HG03103 (cell line): Measurements from ENCODE around the gene MMD.
"Not testable (repeated sequence)": the region's sequence is repeated elsewhere in the genome, so short reads cannot be mapped to it uniquely, and the experiment has no call there.

Source experiments
- ATAC-seq: cut with Tn5 transposase; IDR thresholded peaks from one replicate; pipeline ENCODE4 v1.9.1; 2021; ENCODE audit warnings: low read depth; ENCODE audit not compliant: unreplicated experiment

MMD gene

DNA sequence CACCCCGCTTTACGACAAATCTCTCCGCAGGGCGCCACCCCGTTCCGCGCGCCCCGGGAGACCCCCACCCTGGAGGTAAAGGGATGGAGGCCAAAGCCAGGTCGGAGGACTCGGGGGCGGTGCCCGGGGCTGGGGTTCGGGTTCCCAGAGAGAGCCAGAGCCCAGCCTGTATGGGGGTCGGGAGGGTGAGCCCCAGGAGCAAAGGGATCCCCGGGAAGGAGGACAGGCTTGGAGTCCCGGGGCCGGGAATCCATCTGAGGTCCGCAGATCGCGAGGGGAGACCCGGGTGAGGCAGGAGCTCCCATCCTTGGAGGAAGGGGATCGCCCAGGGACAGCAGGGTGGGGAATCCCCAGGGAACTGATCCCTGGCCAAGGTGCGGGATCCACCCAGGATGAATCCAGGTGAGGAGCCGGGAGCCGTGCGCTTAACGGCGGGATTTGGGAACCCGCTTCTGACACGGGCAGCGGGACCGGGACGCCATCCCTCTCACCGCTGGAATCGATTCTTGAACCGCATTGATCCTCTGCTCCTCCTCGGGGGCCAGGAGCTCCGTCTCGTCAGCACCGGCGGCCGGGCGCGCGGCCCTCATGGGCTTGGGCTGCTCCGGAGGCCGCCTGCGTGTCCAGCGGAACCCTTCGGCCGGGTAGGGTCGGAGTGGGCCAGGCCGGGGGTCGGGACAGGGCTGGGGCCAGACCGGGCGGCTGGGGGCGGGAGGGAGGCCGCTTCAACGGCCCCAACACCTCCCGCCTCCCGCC lies at the start of gene MMD:
TSS of gene MMD (minus strand) at position 657 of the 756 bp plus-strand sequence. CDS start at position 517, 140 bp downstream.
- ATAC-seq: peak; percentile 15

DNA sequence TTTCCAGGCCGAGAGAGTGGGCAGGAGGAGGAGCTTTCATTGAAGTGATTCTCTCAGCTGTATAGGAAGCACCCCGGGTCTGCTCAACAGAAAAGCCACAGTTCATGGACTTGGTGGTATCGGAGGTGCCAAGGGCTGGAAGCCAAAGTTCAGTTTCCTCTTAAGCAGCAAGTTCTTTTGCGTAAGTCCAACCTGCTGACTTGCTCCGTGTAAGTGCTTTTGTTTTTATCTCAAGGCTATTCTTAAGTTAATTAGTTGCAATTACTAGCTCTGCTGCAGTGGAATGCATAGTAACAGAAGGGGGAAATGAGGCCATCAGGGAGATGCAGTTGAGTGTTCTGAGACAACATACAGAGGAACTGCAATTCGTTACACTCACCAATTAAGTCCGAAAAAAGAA lies 45.0 kb upstream of the MMD start:
- ATAC-seq: no peak

GRCh38 chr17:55465771-55466170 lies 44.1 kb upstream of the MMD start:
- ATAC-seq: not testable (repeated sequence)

DNA sequence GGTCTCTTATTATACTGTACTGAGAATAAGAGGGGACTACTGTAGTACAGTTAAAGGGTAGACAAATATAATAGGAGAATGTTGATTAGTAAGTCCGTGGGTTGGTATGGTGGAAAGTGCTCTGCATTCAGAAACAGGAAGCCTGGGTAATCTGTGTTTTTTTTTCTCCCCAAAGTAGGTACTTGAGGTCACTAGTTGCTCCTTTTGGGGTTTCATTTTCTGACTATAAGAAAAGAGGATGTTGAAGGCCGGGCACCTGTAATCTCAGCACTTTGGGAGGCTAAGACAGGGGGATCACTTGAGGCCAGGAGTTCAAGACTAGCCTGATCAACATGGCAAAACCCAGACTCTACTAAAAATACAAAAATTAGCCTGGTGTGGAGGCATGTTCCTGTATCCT lies 42.0 kb upstream of the MMD start:
- peak; percentile 86 for ATAC-seq

GRCh38 chr17:55462711-55463110 lies 41.1 kb upstream of the MMD start:
- ATAC-seq: no peak

- no peak for ATAC-seq
These were observed 40.6 kb upstream of the MMD start for GRCh38 chr17:55462234-55462633.

DNA sequence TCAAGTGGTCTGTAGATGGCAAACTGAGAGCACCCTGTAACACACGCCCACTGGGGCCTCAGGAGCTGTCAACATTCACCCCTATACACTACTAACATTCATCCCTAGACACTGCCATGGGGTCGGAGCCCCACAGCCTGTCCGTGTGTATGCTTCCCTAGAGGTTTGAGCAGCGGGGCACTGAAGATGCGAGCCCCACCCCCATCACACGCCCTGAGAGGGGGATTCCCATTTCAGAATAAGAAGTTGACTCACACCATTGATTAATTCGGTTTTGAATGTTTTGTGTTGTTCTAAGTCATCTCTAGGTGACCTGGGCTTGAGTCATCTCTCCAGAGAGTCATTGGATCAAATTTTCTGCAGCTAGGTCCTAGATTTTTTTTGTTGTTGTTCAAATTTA lies 37.3 kb upstream of the MMD start:
- no peak for ATAC-seq

GRCh38 chr17:55458287-55458900 lies 36.8 kb upstream of the MMD start:
- ATAC-seq: no peak

DNA sequence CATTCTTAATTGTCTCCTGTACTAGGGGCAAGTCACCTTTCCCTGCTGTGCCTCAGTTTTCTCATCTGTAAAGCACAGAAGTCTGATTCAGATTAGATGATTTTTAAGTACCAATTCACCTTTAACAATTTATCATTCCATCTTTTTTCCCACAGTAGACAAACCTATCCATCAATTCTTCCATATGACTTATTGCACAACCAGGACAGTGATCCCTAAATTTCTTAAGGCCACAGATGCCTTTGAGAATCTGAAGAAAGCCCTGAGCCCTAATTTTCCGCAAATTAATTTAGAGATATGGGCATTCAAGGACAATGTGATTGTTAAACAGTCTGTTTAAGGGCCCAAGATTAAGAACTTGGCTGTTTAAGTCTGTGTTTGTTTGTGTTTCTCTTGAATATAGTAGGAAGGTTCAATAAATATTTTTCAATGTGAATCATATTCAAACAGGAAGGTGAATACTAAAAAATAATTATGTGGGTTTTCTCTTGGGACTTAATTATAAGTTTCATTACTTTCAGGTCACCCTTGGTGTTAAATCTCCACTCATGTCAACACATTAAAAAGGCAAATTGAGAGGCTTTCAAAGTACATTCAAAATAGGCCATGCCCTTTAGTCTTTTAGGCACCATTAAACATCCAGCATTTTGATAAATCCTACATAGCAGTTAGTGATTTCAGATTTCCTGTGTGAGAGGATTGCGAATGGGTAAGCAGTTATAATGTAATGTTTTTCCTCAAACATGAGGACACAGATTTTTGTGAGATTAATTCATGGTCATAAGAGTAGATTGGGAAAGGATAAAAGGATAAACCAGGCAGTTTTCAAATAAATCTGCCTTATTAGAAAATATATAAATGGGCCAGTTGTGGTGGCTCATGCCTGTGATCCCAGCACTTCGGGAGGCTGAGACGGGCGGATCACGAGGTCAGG lies 34.9 kb upstream of the MMD start:
- no peak for ATAC-seq

DNA sequence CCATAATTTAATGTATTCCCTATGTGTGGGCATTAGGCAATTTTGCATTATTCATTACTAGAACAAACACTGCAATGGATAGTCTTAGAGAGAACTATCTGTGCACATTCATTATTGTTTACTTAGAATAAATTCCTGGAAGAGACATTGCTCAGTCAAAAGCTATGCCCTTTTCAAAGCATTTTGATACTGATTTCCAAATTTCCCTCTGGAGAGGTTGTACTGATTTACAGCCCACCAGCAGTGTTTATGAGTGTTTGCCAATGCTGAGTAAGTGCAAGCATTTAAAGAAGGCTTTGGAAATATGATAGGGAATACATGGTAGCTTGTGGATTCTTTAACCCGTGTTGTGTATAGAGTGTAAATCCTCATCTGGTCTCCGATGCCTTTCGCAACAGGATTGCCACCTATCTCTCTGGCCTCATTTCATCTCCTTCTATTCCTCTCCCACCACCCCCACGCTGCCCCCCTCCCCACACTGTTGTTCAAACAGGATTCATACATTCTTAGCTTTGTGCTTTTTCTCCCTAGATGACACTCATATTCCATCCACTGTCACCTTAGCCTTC lies 33.4 kb upstream of the MMD start:
- no peak for ATAC-seq

GRCh38 chr17:55453839-55454557 lies 32.4 kb upstream of the MMD start:
- no peak for ATAC-seq

DNA sequence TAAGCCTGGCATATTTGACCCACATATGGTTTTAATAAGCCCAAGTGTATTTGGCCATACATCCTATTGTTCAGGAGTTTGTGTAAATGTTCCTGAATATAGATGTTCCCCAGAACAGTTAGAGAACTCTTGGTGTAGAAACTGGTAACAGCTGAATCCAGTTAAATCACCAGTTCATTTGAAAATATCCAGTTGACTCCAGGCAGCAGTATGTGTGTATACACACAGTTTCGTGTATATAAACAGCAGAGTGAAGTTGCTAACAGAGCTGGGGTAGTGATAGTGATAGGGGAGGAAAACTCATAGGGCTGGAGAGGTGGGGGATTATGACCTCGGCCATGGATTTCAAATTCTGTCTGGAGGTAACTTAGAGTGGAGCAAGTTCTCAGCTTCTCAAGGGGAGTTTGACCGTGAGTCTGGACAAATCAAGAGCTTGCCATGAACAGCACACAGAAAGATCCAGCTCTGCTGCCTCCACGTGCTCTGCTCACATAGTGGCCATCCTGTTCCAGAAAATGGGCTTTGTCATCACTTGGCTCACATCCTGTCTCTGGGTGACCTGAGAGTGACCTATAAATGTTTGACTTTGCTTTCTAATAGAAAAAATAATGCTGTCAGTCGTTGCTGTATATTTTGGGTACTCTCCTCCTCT lies 30.6 kb upstream of the MMD start:
- ATAC-seq: no peak

- ATAC-seq: no peak
These were observed 30.1 kb upstream of the MMD start for GRCh38 chr17:55451758-55452138.

DNA sequence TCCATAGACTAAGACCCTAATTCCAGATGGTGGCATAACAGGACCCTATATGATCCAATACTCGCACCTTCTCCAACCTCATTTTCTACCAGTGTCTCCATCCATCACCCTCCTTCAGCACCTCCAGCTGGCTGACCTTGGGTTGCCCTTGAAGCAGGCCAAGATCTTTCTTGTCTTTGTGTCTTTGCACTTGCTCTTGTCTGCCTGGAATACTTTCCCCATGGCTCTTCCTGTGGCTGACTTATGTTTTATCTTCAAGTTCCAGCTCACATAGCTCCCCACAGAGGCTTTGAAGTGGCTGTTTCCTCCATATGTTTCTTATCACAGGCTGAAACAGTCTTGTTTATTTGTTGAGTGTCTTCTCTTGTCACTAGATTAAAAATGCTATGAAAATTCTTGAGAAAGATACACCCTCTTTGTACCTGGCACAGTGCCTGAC lies 29.6 kb upstream of the MMD start:
- no peak for ATAC-seq

- no peak for ATAC-seq
These were observed 28.7 kb upstream of the MMD start for GRCh38 chr17:55450232-55450825.

DNA sequence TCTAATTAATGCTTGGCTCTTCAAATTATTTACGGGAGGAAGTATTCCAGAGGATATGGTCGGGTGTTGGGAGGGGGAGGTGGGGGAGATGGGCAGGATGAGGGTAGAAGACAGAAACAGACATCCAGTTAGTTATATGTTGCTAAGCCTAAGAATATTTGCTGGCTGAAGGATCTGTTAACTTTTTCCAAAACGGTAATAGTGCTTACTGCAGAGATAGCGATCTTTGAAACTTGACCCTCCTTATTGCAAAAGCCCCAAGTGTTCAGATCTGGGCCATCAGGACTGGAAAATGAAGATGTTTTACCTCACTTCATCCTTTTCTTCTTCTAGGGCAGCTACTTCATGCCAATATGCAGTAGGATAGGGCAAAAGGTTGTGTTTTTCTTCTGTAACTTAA lies 27.0 kb upstream of the MMD start:
- no peak for ATAC-seq

GRCh38 chr17:55446581-55447205 lies 25.1 kb upstream of the MMD start:
- no peak for ATAC-seq

GRCh38 chr17:55446004-55446403 lies 24.4 kb upstream of the MMD start:
- not testable (repeated sequence) for ATAC-seq
